Measurements from ENCODE around the gene NPM3. TPM values are rescaled to one million over a fixed set of nuclear protein-coding genes. Genes with fewer than 3 reads are reported as not detected.

NPM3 gene
- total and polyA plus RNA-seq, 2 of the 13 experiments (the other 11 are each of a cell fraction or from before 2014, with no cell fraction given), result 47.6 to 129 TPM

GRCh38 chr10:101782811-101783735, at the start of gene NPM3 (continued):
- TF ChIP-seq THAP9 (CRISPR knock-in tag; IDR thresholded peaks at IDR 0.05; ENCODE audit: borderline replicate concordance) (peak; percentile 43; the same call in 1 of the 2 replicates), GMEB1 (CRISPR knock-in tag; IDR thresholded peaks at IDR 0.05; ENCODE audit: borderline replicate concordance) (peak; percentile 70; the same call in 1 of the 2 replicates), ZNF574 (CRISPR knock-in tag; IDR thresholded peaks at IDR 0.05) (peak; percentile 70), ZNF414 (CRISPR knock-in tag; IDR thresholded peaks at IDR 0.05) (peak; percentile 61; the same call in 1 of the 2 replicates), HOXD1 (CRISPR knock-in tag; IDR thresholded peaks at IDR 0.05) (no peak), ZFAT (CRISPR knock-in tag; conservative IDR thresholded peaks at IDR 0.05) (no peak), E2F5 (CRISPR knock-in tag; conservative IDR thresholded peaks at IDR 0.05) (no peak), ZNF264 (CRISPR knock-in tag; IDR thresholded peaks at IDR 0.05) (no peak), ZNF687 (CRISPR knock-in tag; IDR thresholded peaks at IDR 0.05) (peak; percentile 69), KLF6 (CRISPR knock-in tag; IDR thresholded peaks at IDR 0.05) (peak; percentile 44; the same call in 1 of the 2 replicates), IKZF4 (CRISPR knock-in tag; IDR thresholded peaks at IDR 0.05; ENCODE audit: borderline replicate concordance, low read depth, not compliant biosample characterization) (no peak)

Data from HepG2 (cell line).